WTC11 (cell line): ENCODE data around the gene SYT13. TPM values are rescaled to one million over a fixed set of nuclear protein-coding genes. Genes with fewer than 3 reads are reported as not detected.

Source experiments
- ATAC-seq: fragments of 200-7000 bp; cut with Tn5 transposase; 2 replicates; pipeline ENCODE4 v1.10.0; 2021; ENCODE audit warnings: mild to moderate bottlenecking, moderate library complexity
- CTCF ChIA-PET: fragments of 300-600 bp; sonication (Branson Sonifier 250); formaldehyde crosslinking; loops from one replicate; lab custom pipeline; 2021; ENCODE audit warnings: antibody characterized with exemption; lab: Charles Lee
- POLR2A ChIA-PET: fragments of 350-600 bp; sonication (Branson Sonifier 250); formaldehyde crosslinking; loops from one replicate; lab custom pipeline; 2021; ENCODE audit warnings: antibody characterized with exemption; lab: Charles Lee
- DNase-seq: peaks from one replicate; pipeline ENCODE4 v3.0.0; 2021; ENCODE audit warnings: low spot score
- H3K27ac Mint-ChIP-seq: 2 replicates; pipeline ENCODE4 v1.8.0; 2021; ENCODE audit warnings: mixed read lengths
- H3K27me3 Mint-ChIP-seq: 2 replicates; pipeline ENCODE4 v1.8.0; 2021; ENCODE audit warnings: low read depth, mild to moderate bottlenecking, moderate library complexity, mixed read lengths
- H3K36me3 Mint-ChIP-seq: 2 replicates; pipeline ENCODE4 v1.8.0; 2021; ENCODE audit warnings: mixed read lengths
- H3K4me1 Mint-ChIP-seq: 2 replicates; pipeline ENCODE4 v1.8.0; 2022; ENCODE audit warnings: mixed read lengths
- H3K4me3 Mint-ChIP-seq: 2 replicates; pipeline ENCODE4 v1.8.0; 2021; ENCODE audit warnings: mild to moderate bottlenecking, moderate library complexity, mixed read lengths
- H3K9me3 Mint-ChIP-seq: 2 replicates; pipeline ENCODE4 v1.8.0; 2021; ENCODE audit warnings: mixed read lengths
- CREB1 ChIP-seq: sonication (generic); formaldehyde crosslinking; IDR thresholded peaks from 2 replicates; pipeline ENCODE4 v1.8.0; 2023; ENCODE audit warnings: mild to moderate bottlenecking, missing genetic modification reagents
- E2F4 ChIP-seq: sonication (generic); formaldehyde crosslinking; IDR thresholded peaks from 2 replicates; pipeline ENCODE4 v1.8.1; 2022; ENCODE audit warnings: low read depth, mild to moderate bottlenecking, moderate library complexity, missing genetic modification reagents, borderline replicate concordance
- E2F5 ChIP-seq: sonication (generic); formaldehyde crosslinking; IDR thresholded peaks from 2 replicates; pipeline ENCODE4 v1.8.1; 2022; ENCODE audit warnings: mild to moderate bottlenecking, moderate library complexity, missing genetic modification reagents
- ELF4 ChIP-seq: sonication (generic); formaldehyde crosslinking; IDR thresholded peaks from 2 replicates; pipeline ENCODE4 v1.8.1; 2022; ENCODE audit warnings: low read depth, mild to moderate bottlenecking, moderate library complexity, missing genetic modification reagents
- EMX1 ChIP-seq: fragments of 250-450 bp; sonication (Bioruptor Pico); IDR thresholded peaks from 2 replicates; pipeline ENCODE4 v1.8.0; 2021; ENCODE audit warnings: mild to moderate bottlenecking
- ERG ChIP-seq: fragments of 250-450 bp; sonication (Bioruptor Pico); IDR thresholded peaks from 2 replicates; pipeline ENCODE4 v1.8.0; 2021; ENCODE audit warnings: mild to moderate bottlenecking
- GABPB1 ChIP-seq: sonication (generic); formaldehyde crosslinking; IDR thresholded peaks from 2 replicates; pipeline ENCODE4 v1.8.1; 2023; ENCODE audit warnings: mild to moderate bottlenecking, missing genetic modification reagents
- HMGA2 ChIP-seq: fragments of 250-450 bp; sonication (Bioruptor Pico); IDR thresholded peaks from 2 replicates; pipeline ENCODE4 v1.4.0; 2021; ENCODE audit warnings: mild to moderate bottlenecking, moderate library complexity
- IRF1 ChIP-seq: sonication (generic); formaldehyde crosslinking; IDR thresholded peaks from 2 replicates; pipeline ENCODE4 v1.8.0; 2023; ENCODE audit warnings: missing genetic modification reagents
- IRF2 ChIP-seq: sonication (generic); formaldehyde crosslinking; IDR thresholded peaks from 2 replicates; pipeline ENCODE4 v1.8.0; 2022; ENCODE audit warnings: low read depth, missing genetic modification reagents, borderline replicate concordance
- MXD4 ChIP-seq: fragments of 250-450 bp; sonication (Bioruptor Pico); IDR thresholded peaks from 2 replicates; pipeline ENCODE4 v1.8.0; 2021; ENCODE audit warnings: mild to moderate bottlenecking, moderate library complexity, borderline replicate concordance
- MYBL2 ChIP-seq: sonication (generic); formaldehyde crosslinking; IDR thresholded peaks from 2 replicates; pipeline ENCODE4 v1.8.1; 2023; ENCODE audit warnings: mild to moderate bottlenecking, moderate library complexity, missing genetic modification reagents
- NFE2L1 ChIP-seq: sonication (generic); formaldehyde crosslinking; IDR thresholded peaks from 2 replicates; pipeline ENCODE4 v1.8.1; 2023; ENCODE audit warnings: missing genetic modification reagents
- NFYB ChIP-seq: sonication (generic); formaldehyde crosslinking; conservative IDR thresholded peaks from 2 replicates; pipeline ENCODE4 v1.8.0; 2022; ENCODE audit warnings: low read depth, missing genetic modification reagents
- OVOL2 ChIP-seq: fragments of 250-450 bp; sonication (Bioruptor Pico); IDR thresholded peaks from 2 replicates; pipeline ENCODE4 v1.9.0; 2021; ENCODE audit warnings: mild to moderate bottlenecking, borderline replicate concordance
- SMAD4 ChIP-seq: sonication (generic); formaldehyde crosslinking; IDR thresholded peaks from 2 replicates; pipeline ENCODE4 v1.8.0; 2022; ENCODE audit warnings: mild to moderate bottlenecking, missing genetic modification reagents
- SP1 ChIP-seq: sonication (generic); formaldehyde crosslinking; conservative IDR thresholded peaks from 2 replicates; pipeline ENCODE4 v1.8.1; 2022; ENCODE audit warnings: missing genetic modification reagents
- TEAD1 ChIP-seq: sonication (generic); formaldehyde crosslinking; IDR thresholded peaks from 2 replicates; pipeline ENCODE4 v1.8.0; 2022; ENCODE audit warnings: mild to moderate bottlenecking, missing genetic modification reagents
- TEAD4 ChIP-seq: sonication (generic); formaldehyde crosslinking; IDR thresholded peaks from 2 replicates; pipeline ENCODE4 v1.8.0; 2022; ENCODE audit warnings: mild to moderate bottlenecking, missing genetic modification reagents
- USF2 ChIP-seq: sonication (generic); formaldehyde crosslinking; IDR thresholded peaks from 2 replicates; pipeline ENCODE4 v1.8.1; 2023; ENCODE audit warnings: mild to moderate bottlenecking, missing genetic modification reagents, moderate library complexity
- ZBTB43 ChIP-seq: sonication (generic); formaldehyde crosslinking; IDR thresholded peaks from 2 replicates; pipeline ENCODE4 v1.8.1; 2023; ENCODE audit warnings: mild to moderate bottlenecking, missing genetic modification reagents
- ZNF138 ChIP-seq: sonication (generic); formaldehyde crosslinking; conservative IDR thresholded peaks from 2 replicates; pipeline ENCODE4 v1.8.1; 2022; ENCODE audit warnings: mild to moderate bottlenecking, moderate library complexity, missing genetic modification reagents
- ZNF425 ChIP-seq: fragments of 250-450 bp; sonication (Bioruptor Pico); conservative IDR thresholded peaks from 2 replicates; pipeline ENCODE4 v1.9.0; 2021; ENCODE audit warnings: mild to moderate bottlenecking
- ZNF512 ChIP-seq: sonication (generic); formaldehyde crosslinking; IDR thresholded peaks from 2 replicates; pipeline ENCODE4 v1.8.1; 2022; ENCODE audit warnings: missing genetic modification reagents, borderline replicate concordance
- total RNA-seq: library from RNA; stranded (reverse); gene quantifications from 3 replicates; pipeline ENCODE4 v1.2.3, GENCODE V29; 2021

The SYT13 gene
- total RNA-seq, 1 experiment from 2014 or later: 10.8 TPM

GRCh38 chr11:45270946-45271716 is 15.0 kb downstream of the SYT13 start:
- ChIA-PET CTCF (interaction anchor here (1.2 kb wide), 1 partner anchor 38 kb away, joined by 5 read pairs; no protein-coding TSS in a partner anchor), POLR2A (no interaction called here)
- ATAC-seq (no peak), DNase-seq (no peak)
- Mint-ChIP-seq H3K9me3 (peaks cover 4% of the 10 kb centered on the region; the same call in 1 of the 2 replicates), H3K4me3 (no peak overlapping the region), H3K27me3 (peaks cover 16% of the 10 kb centered on the region), H3K4me1 (no peaks in the 10 kb centered on the region), H3K27ac (no peak overlapping the region), H3K36me3 (no peaks in the 10 kb centered on the region)
- TF ChIP-seq IRF1 (no peak), MXD4 (CRISPR knock-in tag) (no peak), IRF2 (no peak), NFYB (CRISPR knock-in tag) (no peak), SMAD4 (CRISPR knock-in tag) (no peak), ELF4 (CRISPR knock-in tag) (no peak), GABPB1 (CRISPR knock-in tag) (no peak), MYBL2 (no peak), E2F4 (CRISPR knock-in tag) (no peak), OVOL2 (CRISPR knock-in tag) (no peak), EMX1 (CRISPR knock-in tag) (no peak), ZNF512 (CRISPR knock-in tag) (no peak)

GRCh38 chr11:45269678-45270077 is 16.5 kb downstream of the SYT13 start:
- ChIA-PET CTCF (interaction anchor here (1.2 kb wide), 1 partner anchor 18 kb away, joined by 3 read pairs; no protein-coding TSS in a partner anchor), POLR2A (no interaction called here)
- TF ChIP-seq ZBTB43 (CRISPR knock-in tag): no peak
- TF ChIP-seq ERG (CRISPR knock-in tag): no peak
- no peak for TF ChIP-seq USF2
- TF ChIP-seq ZNF138 (CRISPR knock-in tag): no peak
- TF ChIP-seq TEAD1: no peak
- TF ChIP-seq HMGA2 (CRISPR knock-in tag): no peak
- no peak for TF ChIP-seq ZNF425
- no peak for TF ChIP-seq EMX1 (CRISPR knock-in tag)
- TF ChIP-seq NFYB (CRISPR knock-in tag): no peak
- no peak for TF ChIP-seq NFE2L1 (CRISPR knock-in tag)
- no peak for TF ChIP-seq SP1 (CRISPR knock-in tag)
- TF ChIP-seq CREB1 (CRISPR knock-in tag): no peak
- no peak for TF ChIP-seq E2F5 (CRISPR knock-in tag)
- TF ChIP-seq TEAD4 (CRISPR knock-in tag): no peak
- ATAC-seq: no peak
- no peak overlapping the region for H3K27ac Mint-ChIP-seq
- no peak for DNase-seq
- no peaks in the 10 kb centered on the region for H3K4me1 Mint-ChIP-seq
- H3K36me3 Mint-ChIP-seq: no peaks in the 10 kb centered on the region
- H3K4me3 Mint-ChIP-seq: no peak overlapping the region
- peaks cover 4% of the 10 kb centered on the region; the same call in 1 of the 2 replicates for H3K9me3 Mint-ChIP-seq
- peaks cover 17% of the 10 kb centered on the region for H3K27me3 Mint-ChIP-seq
